ENCODE results near the gene GSPT1.
"Not testable (repeated sequence)": the region's sequence is repeated elsewhere in the genome, so short reads cannot be mapped to it uniquely, and the experiment has no call there.

The GSPT1 gene

GRCh38 chr16:11841026-11841425 lies 74.7 kb downstream of the GSPT1 start:
- no peak for DNase-seq (ENCODE audit: low read depth)
- TF ChIP-seq CTCF (IDR thresholded peaks at IDR 0.05; ENCODE audit: low read length, missing control alignments), result no peak
- H3K4me3 ChIP-seq (replicated peaks; ENCODE audit: low read depth, low read length), result no peak overlapping the region

- no peak for TF ChIP-seq CTCF (IDR thresholded peaks at IDR 0.05; ENCODE audit: low read length, missing control alignments)
- DNase-seq (ENCODE audit: low read depth), result peak; percentile 68
- no peak overlapping the region for H3K4me3 ChIP-seq (replicated peaks; ENCODE audit: low read depth, low read length)
Measured at GRCh38 chr16:11836650-11837244, 79.0 kb downstream of the GSPT1 start.

- peak; percentile 56 for DNase-seq (ENCODE audit: low read depth)
- no peak for TF ChIP-seq CTCF (IDR thresholded peaks at IDR 0.05; ENCODE audit: low read length, missing control alignments)
- H3K4me3 ChIP-seq (replicated peaks; ENCODE audit: low read depth, low read length), result no peak overlapping the region
Measured at GRCh38 chr16:11835891-11836649, 79.7 kb downstream of the GSPT1 start.

- no peak overlapping the region for H3K4me3 ChIP-seq (replicated peaks; ENCODE audit: low read depth, low read length)
- no peak for TF ChIP-seq CTCF (IDR thresholded peaks at IDR 0.05; ENCODE audit: low read length, missing control alignments)
- no peak for DNase-seq (ENCODE audit: low read depth)
Measured at GRCh38 chr16:11835309-11835708, 80.4 kb downstream of the GSPT1 start.

- no peak for TF ChIP-seq CTCF (IDR thresholded peaks at IDR 0.05; ENCODE audit: low read length, missing control alignments)
- DNase-seq (ENCODE audit: low read depth), result peak; percentile 88
- no peak overlapping the region for H3K4me3 ChIP-seq (replicated peaks; ENCODE audit: low read depth, low read length)
Measured at GRCh38 chr16:11833951-11834695, 81.6 kb downstream of the GSPT1 start.

- TF ChIP-seq CTCF (IDR thresholded peaks at IDR 0.05; ENCODE audit: low read length, missing control alignments), result no peak
- H3K4me3 ChIP-seq (replicated peaks; ENCODE audit: low read depth, low read length), result no peak overlapping the region
- DNase-seq (ENCODE audit: low read depth), result no peak
Measured at GRCh38 chr16:11828696-11829095, 87.1 kb downstream of the GSPT1 start.

- not testable (repeated sequence) for H3K4me3 ChIP-seq (replicated peaks; ENCODE audit: low read depth, low read length); DNase-seq (ENCODE audit: low read depth)
Measured at GRCh38 chr16:11825520-11826165, 90.1 kb downstream of the GSPT1 start.
